SK-N-SH treated with all-trans-retinoic acid at 6 μM for 48 hours (cell line): ENCODE measurements around the gene LANCL3.
"Not testable (repeated sequence)": the region's sequence is repeated elsewhere in the genome, so short reads cannot be mapped to it uniquely, and the experiment has no call there.

ENCODE experiments used
- ARNTL ChIP-seq: fragments of 450-650 bp; formaldehyde crosslinking; IDR thresholded peaks from 2 replicates; pipeline ENCODE4 v1.5.0; 2020; ENCODE audit warnings: low read depth, mild to moderate bottlenecking, moderate library complexity, borderline replicate concordance
- CSRNP3 ChIP-seq: fragments of 250-450 bp; sonication (Bioruptor Pico); IDR thresholded peaks from 2 replicates; pipeline ENCODE4 v1.5.1; 2021; ENCODE audit warnings: mild to moderate bottlenecking, moderate library complexity
- PATZ1 ChIP-seq: fragments of 250-450 bp; sonication (Bioruptor Pico); IDR thresholded peaks from 2 replicates; pipeline ENCODE4 v1.8.0; 2020; ENCODE audit warnings: mild to moderate bottlenecking, moderate library complexity, borderline replicate concordance
- ZFP3 ChIP-seq: fragments of 250-450 bp; sonication (Bioruptor Pico); IDR thresholded peaks from 2 replicates; pipeline ENCODE4 v1.5.0; 2020; ENCODE audit warnings: mild to moderate bottlenecking, moderate library complexity
- ZNF565 ChIP-seq: fragments of 450-650 bp; formaldehyde crosslinking; conservative IDR thresholded peaks from 2 replicates; pipeline ENCODE4 v1.5.0; 2020; ENCODE audit warnings: low read depth, mild to moderate bottlenecking, moderate library complexity
- ZNF8 ChIP-seq: fragments of 450-650 bp; formaldehyde crosslinking; IDR thresholded peaks from 2 replicates; pipeline ENCODE4 v1.5.0; 2020; ENCODE audit warnings: mild to moderate bottlenecking, moderate library complexity

GRCh38 chrX:37650879-37651278 is 79.4 kb downstream of the LANCL3 start:
- not testable (repeated sequence) for TF ChIP-seq ZNF565 (CRISPR knock-in tag); CSRNP3 (CRISPR knock-in tag); ARNTL (CRISPR knock-in tag); PATZ1; ZNF8 (CRISPR knock-in tag); ZFP3 (CRISPR knock-in tag)
